GM12878 (cell line): ENCODE measurements around the gene BCAT1. TPM values are rescaled to one million over a fixed set of nuclear protein-coding genes. Genes with fewer than 3 reads are reported as not detected.

Experiments
- ATAC-seq: fragments of 200-7000 bp; cut with Tn5 transposase; 3 replicates; pipeline ENCODE4 v1.9.1; 2020; ENCODE audit warnings: mild to moderate bottlenecking, moderate library complexity
- BruUV-seq: library from RNA; stranded (reverse); fragments of 400-500 nt; replicated peaks from 2 replicates; lab custom pipeline; 2021; lab: Mats Ljungman, UMichigan
- CTCF ChIA-PET: fragments of 300-600 bp; sonication (Branson Sonifier 250); formaldehyde crosslinking; extraction: SDS; loops from one replicate; lab custom pipeline; 2021; ENCODE audit warnings: inconsistent platforms; lab: Yijun Ruan, JAX
- POLR2A ChIA-PET: fragments of 350-600 bp; formaldehyde crosslinking; extraction: SDS; loops from one replicate; lab custom pipeline; 2021; ENCODE audit warnings: inconsistent platforms; lab: Charles Lee
- RAD21 ChIA-PET: fragments of 300-600 bp; sonication (Branson Sonifier 250); formaldehyde crosslinking; loops from one replicate; lab custom pipeline; 2023; ENCODE audit warnings: antibody characterized with exemption; ENCODE audit not compliant: unreplicated experiment; lab: Charles Lee
- SMC1A ChIA-PET: fragments of 300-600 bp; sonication (Branson Sonifier 250); formaldehyde crosslinking; loops from one replicate; lab custom pipeline; 2023; ENCODE audit not compliant: unreplicated experiment, uncharacterized antibody; lab: Charles Lee
- DNase-seq: peaks from one replicate; pipeline ENCODE4 v3.0.0-alpha.2; 2011; ENCODE audit warnings: low read depth, low spot score
- FAIRE-seq: peaks from 3 replicates; lab custom pipeline; 2011; peaks lifted over from hg19 to GRCh38; lab: Jason Lieb, UNC
- H2AFZ ChIP-seq: 2 replicates; pipeline ENCODE4 v1.6.0; 2011; ENCODE audit warnings: low read depth, low read length, control low read depth; ENCODE audit not compliant: control insufficient read depth
- H3K27ac ChIP-seq: 2 replicates; pipeline ENCODE4 v1.5.1; 2011; ENCODE audit warnings: control low read depth; ENCODE audit not compliant: control insufficient read depth, insufficient read depth
- H3K27me3 ChIP-seq, 2 experiments: replicated peaks in 1 of 2; 2 replicates each; pipeline versions ENCODE4 v1.6.0 to v1.6.1; 2011; ENCODE audit warnings: low read length in 1 of 2; ENCODE audit not compliant: control insufficient read depth in 2 of 2, insufficient read depth in 2 of 2
- H3K36me3 ChIP-seq, 2 experiments: 2 replicates each; pipeline ENCODE4 v1.5.1; 2011; ENCODE audit warnings: low read length in 1 of 2; ENCODE audit not compliant: control insufficient read depth in 2 of 2, insufficient read depth in 2 of 2
- H3K4me1 ChIP-seq: 2 replicates; pipeline ENCODE4 v1.6.1; 2011; ENCODE audit warnings: mild to moderate bottlenecking, low read length, moderate library complexity, mixed read lengths; ENCODE audit not compliant: control insufficient read depth, insufficient read depth
- H3K4me2 ChIP-seq: 2 replicates; pipeline ENCODE4 v1.6.0; 2011; ENCODE audit warnings: control low read depth; ENCODE audit not compliant: control insufficient read depth, insufficient read depth
- H3K4me3 ChIP-seq: fragments of 200-600 bp; sonication (generic); 2 replicates; pipeline ENCODE4 v1.5.1; 2016
- H3K79me2 ChIP-seq: 2 replicates; pipeline ENCODE4 v1.6.0; 2011; ENCODE audit warnings: low read length; ENCODE audit not compliant: control insufficient read depth, insufficient read depth
- H3K9ac ChIP-seq: 2 replicates; pipeline ENCODE4 v1.8.0; 2011; ENCODE audit warnings: low read length, control low read depth, mixed read lengths; ENCODE audit not compliant: control insufficient read depth, insufficient read depth
- H3K9me3 ChIP-seq: replicated peaks from 3 replicates; pipeline ENCODE4 v1.5.1; 2011; ENCODE audit warnings: mild to moderate bottlenecking, low read length; ENCODE audit not compliant: control insufficient read depth, insufficient read depth
- H4K20me1 ChIP-seq: 2 replicates; pipeline ENCODE4 v1.6.0; 2011; ENCODE audit not compliant: control insufficient read depth, insufficient read depth
- ATF2 ChIP-seq: IDR thresholded peaks from 2 replicates; pipeline ENCODE4 v1.6.1; 2012; ENCODE audit warnings: low read length, inconsistent platforms
- EP300 ChIP-seq, 2 experiments: fragments of 150-350 bp in 1 of 2; IDR thresholded peaks; 2 replicates each; pipeline ENCODE4 v1.6.1; 2011 to 2012; ENCODE audit warnings: low read depth in 2 of 2, low read length in 2 of 2, borderline replicate concordance in 1 of 2, improper control_type of control experiment in 1 of 2, inconsistent platforms in 1 of 2; ENCODE audit not compliant: control insufficient read depth in 1 of 2
- ESRRA ChIP-seq: IDR thresholded peaks from 2 replicates; pipeline ENCODE4 v1.6.1; 2012; ENCODE audit warnings: mild to moderate bottlenecking, low read length, improper control_type of control experiment
- PRDM15 ChIP-seq: fragments of 450-650 bp; formaldehyde crosslinking; IDR thresholded peaks from 2 replicates; pipeline ENCODE4 v1.4.0; 2020; ENCODE audit warnings: mild to moderate bottlenecking, moderate library complexity
- WGBS: methylation state at CpG from one replicate; pipeline ENCODE4 v1.1.6; 2016; ENCODE audit warnings: low lambda C conversion rate; ENCODE audit not compliant: insufficient replicate concordance, insufficient coverage; ENCODE audit errors: missing lambda C conversion rate; 5-methylcytosine and 5-hydroxymethylcytosine counted together
- in situ Hi-C: fragments of 300-500 bp; cut with MboI; formaldehyde crosslinking; loops from 9 replicates; pipeline ENCODE4 v1.14.3; 2018; ENCODE audit warnings: mixed read lengths
- intact Hi-C: fragments of 100-400 bp; cut with micrococcal nuclease; formaldehyde crosslinking; loops from one replicate; pipeline ENCODE4 v1.14.2; 2022; ENCODE audit not compliant: unreplicated experiment
- polyA plus RNA-seq, 11 experiments: library from polyadenylated mRNA; depleted of rRNA in 4 of 11; unstranded in 6 of 11; stranded (reverse) in 5 of 11; fragments of >200 nt; fragmentation: Nextera tagmentation in 4 of 11; fragmentation: Illumina TruSeq in 1 of 11; extraction: Ambion mirVana in 4 of 11; extraction: Trizol in 1 of 11; gene quantifications; 1 replicate in 1 of 11; 2 replicates in 10 of 11; pipeline versions ENCODE4 v1.2.1 to v1.2.3, GENCODE V29; 2011 to 2016; ENCODE audit warnings: inconsistent platforms in 2 of 11, missing spikeins in 2 of 11, low read depth in 1 of 11
- total RNA-seq, 4 experiments: library from RNA; depleted of rRNA in 3 of 4; stranded (reverse); fragments of >200 nt in 3 of 4; fragmentation: Illumina TruSeq in 1 of 4; extraction: Trizol in 1 of 4; gene quantifications; 2 replicates each; pipeline versions ENCODE4 v1.2.1 to v1.2.3, GENCODE V29; 2013 to 2021

Gene BCAT1
- total and polyA plus RNA-seq, 10 of the 15 experiments (the other 5 are each of a cell fraction or from before 2014, with no cell fraction given), result 26.2 to 187 (median 81.9) TPM

GRCh38 chr12:24964342-24964741, 15.4 kb upstream of the BCAT1 start:
- BruUV-seq, result no TSS peak
- no peak for DNase-seq
- H2AFZ ChIP-seq, result no peak overlapping the region
- TF ChIP-seq ESRRA (no peak), PRDM15 (no peak), ATF2 (no peak), EP300 (IDR thresholded peaks at IDR 0.05; ENCODE audit: borderline replicate concordance in 1 of 2, control insufficient read depth in 1 of 2, low read depth in 2 of 2, low read length in 2 of 2) (no peak)
- TF ChIP-seq, all 136 proteins: peak for 0
- Histone ChIP-seq H4K20me1 (no peaks in the 10 kb centered on the region), H3K27me3 (no peaks in the 10 kb centered on the region), H3K4me1 (peaks cover 7% of the 10 kb centered on the region; the same call in 1 of the 2 replicates), H3K9me3 (no peaks in the 10 kb centered on the region; the same call in 2 of the 3 replicates), H3K79me2 (no peaks in the 10 kb centered on the region), H3K4me3 (no peak overlapping the region), H3K9ac (no peak overlapping the region), H3K4me2 (no peak overlapping the region), H3K36me3 (no peaks in the 10 kb centered on the region), H3K27ac (no peak overlapping the region)
- RAD21 ChIA-PET, result interaction anchor here (0.6 to 0.9 kb wide), 3 partner anchors 20 to 182 kb away, joined by 3 read pairs; no protein-coding TSS in a partner anchor
- WGBS, result 96% methylated on average over 1 of the region's 1 CpG
- ATAC-seq (no peak), FAIRE-seq (no peak)
- SMC1A ChIA-PET, result interaction anchor here (0.6 to 5.6 kb wide), 7 partner anchors 8 to 167 kb away, joined by 3 to 28 read pairs (median 4); no protein-coding TSS in a partner anchor
- CTCF ChIA-PET, result interaction anchor here (0.8 to 3.1 kb wide), 10 partner anchors 8 to 173 kb away, joined by 3 to 21 read pairs (median 4); no protein-coding TSS in a partner anchor
- in situ Hi-C loops (no loop called here), intact Hi-C loops (no loop called here)
- POLR2A ChIA-PET, result interaction anchor here (0.6 kb wide), 1 partner anchor 906 kb away, joined by 4 read pairs; no protein-coding TSS in a partner anchor
